WTC11 (cell line): ENCODE data around the gene SDK2.

Experiments
- CTCF ChIP-seq: fragments of 200-600 bp; IDR thresholded peaks from 2 replicates; pipeline ENCODE4 v1.8.0; 2022; ENCODE audit warnings: antibody characterized with exemption
- ETV6 ChIP-seq: sonication (generic); formaldehyde crosslinking; IDR thresholded peaks from 2 replicates; pipeline ENCODE4 v1.8.1; 2022; ENCODE audit warnings: mild to moderate bottlenecking, missing genetic modification reagents
- FOXJ3 ChIP-seq: sonication (generic); formaldehyde crosslinking; IDR thresholded peaks from 2 replicates; pipeline ENCODE4 v1.9.0; 2021; ENCODE audit warnings: missing genetic modification reagents, mild to moderate bottlenecking, borderline replicate concordance
- GABPB1 ChIP-seq: sonication (generic); formaldehyde crosslinking; IDR thresholded peaks from 2 replicates; pipeline ENCODE4 v1.8.1; 2023; ENCODE audit warnings: mild to moderate bottlenecking, missing genetic modification reagents
- IRF2 ChIP-seq: sonication (generic); formaldehyde crosslinking; IDR thresholded peaks from 2 replicates; pipeline ENCODE4 v1.8.0; 2022; ENCODE audit warnings: low read depth, missing genetic modification reagents, borderline replicate concordance
- NR3C1 ChIP-seq: sonication (generic); formaldehyde crosslinking; conservative IDR thresholded peaks from 2 replicates; pipeline ENCODE4 v1.8.1; 2023; ENCODE audit warnings: low read depth, mild to moderate bottlenecking, missing genetic modification reagents
- RELA ChIP-seq: sonication (generic); formaldehyde crosslinking; IDR thresholded peaks from 2 replicates; pipeline ENCODE4 v1.8.1; 2022; ENCODE audit warnings: missing genetic modification reagents, mild to moderate bottlenecking, borderline replicate concordance
- USF1 ChIP-seq: sonication (generic); formaldehyde crosslinking; IDR thresholded peaks from 2 replicates; pipeline ENCODE4 v1.8.0; 2022; ENCODE audit warnings: mild to moderate bottlenecking, missing genetic modification reagents
- ZBTB43 ChIP-seq: sonication (generic); formaldehyde crosslinking; IDR thresholded peaks from 2 replicates; pipeline ENCODE4 v1.8.1; 2023; ENCODE audit warnings: mild to moderate bottlenecking, missing genetic modification reagents
- ZNF317 ChIP-seq: sonication (generic); formaldehyde crosslinking; IDR thresholded peaks from 2 replicates; pipeline ENCODE4 v1.8.1; 2023; ENCODE audit warnings: low read depth, mild to moderate bottlenecking, moderate library complexity, missing genetic modification reagents, borderline replicate concordance
- ZNF423 ChIP-seq: fragments of 250-450 bp; sonication (Bioruptor Pico); IDR thresholded peaks from 2 replicates; pipeline ENCODE4 v2.1.2; 2022; ENCODE audit warnings: mild to moderate bottlenecking, moderate library complexity
- TF ChIP-seq, protein P1 (sequence below): sonication (generic); formaldehyde crosslinking; IDR thresholded peaks from 2 replicates; pipeline ENCODE4 v1.8.0; 2022; ENCODE audit warnings: mild to moderate bottlenecking, missing genetic modification reagents
- TF ChIP-seq, protein P2 (sequence below): sonication (generic); formaldehyde crosslinking; IDR thresholded peaks from 2 replicates; pipeline ENCODE4 v1.8.1; 2022; ENCODE audit warnings: low read depth, missing genetic modification reagents, borderline replicate concordance
- TF ChIP-seq, protein P3 (sequence below): sonication (generic); formaldehyde crosslinking; IDR thresholded peaks from 2 replicates; pipeline ENCODE4 v1.8.1; 2023; ENCODE audit warnings: mild to moderate bottlenecking, missing genetic modification reagents

DNA sequence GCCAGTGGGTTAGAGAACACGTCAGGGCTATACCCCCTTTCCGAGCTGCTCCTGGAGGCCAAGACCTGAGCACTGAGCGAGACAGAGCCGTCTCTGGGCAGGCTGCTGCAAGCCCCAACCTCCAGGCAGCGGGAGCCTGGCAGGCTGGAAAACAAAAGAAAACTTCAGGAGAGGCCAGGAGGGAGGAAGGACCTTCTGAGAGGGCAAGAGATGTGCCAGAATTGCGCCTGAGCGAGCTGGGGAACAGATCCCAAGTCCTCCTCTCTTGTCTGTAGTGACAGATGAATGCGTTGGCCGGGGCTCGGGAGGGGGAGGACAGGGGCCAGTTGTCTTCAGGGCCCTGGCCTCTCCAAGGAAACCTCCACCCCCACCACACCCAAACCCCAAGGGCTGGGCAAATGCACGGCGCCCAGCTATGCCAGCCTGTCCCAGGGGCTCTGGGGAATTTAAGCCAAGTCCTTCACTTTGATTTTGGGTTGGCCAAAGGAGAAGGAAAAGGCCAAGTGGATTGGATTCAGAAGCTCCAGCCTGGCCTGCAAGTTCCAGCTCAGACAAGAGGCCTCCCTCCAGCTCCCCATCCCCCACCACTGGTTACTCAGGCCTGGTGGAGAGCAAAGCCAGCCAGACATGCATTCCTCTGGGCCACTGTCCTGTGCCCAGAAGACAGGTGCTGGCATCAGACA lies 18.1 kb downstream of the SDK2 start:
- TF ChIP-seq CTCF, result no peak
- no peak for TF ChIP-seq FOXJ3 (CRISPR knock-in tag)
- no peak for TF ChIP-seq ZBTB43
- TF ChIP-seq, protein P1, sequence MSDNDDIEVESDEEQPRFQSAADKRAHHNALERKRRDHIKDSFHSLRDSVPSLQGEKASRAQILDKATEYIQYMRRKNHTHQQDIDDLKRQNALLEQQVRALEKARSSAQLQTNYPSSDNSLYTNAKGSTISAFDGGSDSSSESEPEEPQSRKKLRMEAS, result no peak
- TF ChIP-seq ETV6 (CRISPR knock-in tag), result no peak
- no peak for TF ChIP-seq ZNF423 (CRISPR knock-in tag)
- no peak for TF ChIP-seq IRF2 (CRISPR knock-in tag)
- TF ChIP-seq NR3C1 (CRISPR knock-in tag), result no peak
- TF ChIP-seq, protein P2, sequence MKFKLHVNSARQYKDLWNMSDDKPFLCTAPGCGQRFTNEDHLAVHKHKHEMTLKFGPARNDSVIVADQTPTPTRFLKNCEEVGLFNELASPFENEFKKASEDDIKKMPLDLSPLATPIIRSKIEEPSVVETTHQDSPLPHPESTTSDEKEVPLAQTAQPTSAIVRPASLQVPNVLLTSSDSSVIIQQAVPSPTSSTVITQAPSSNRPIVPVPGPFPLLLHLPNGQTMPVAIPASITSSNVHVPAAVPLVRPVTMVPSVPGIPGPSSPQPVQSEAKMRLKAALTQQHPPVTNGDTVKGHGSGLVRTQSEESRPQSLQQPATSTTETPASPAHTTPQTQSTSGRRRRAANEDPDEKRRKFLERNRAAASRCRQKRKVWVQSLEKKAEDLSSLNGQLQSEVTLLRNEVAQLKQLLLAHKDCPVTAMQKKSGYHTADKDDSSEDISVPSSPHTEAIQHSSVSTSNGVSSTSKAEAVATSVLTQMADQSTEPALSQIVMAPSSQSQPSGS (CRISPR knock-in tag), result no peak
- TF ChIP-seq, protein P3, sequence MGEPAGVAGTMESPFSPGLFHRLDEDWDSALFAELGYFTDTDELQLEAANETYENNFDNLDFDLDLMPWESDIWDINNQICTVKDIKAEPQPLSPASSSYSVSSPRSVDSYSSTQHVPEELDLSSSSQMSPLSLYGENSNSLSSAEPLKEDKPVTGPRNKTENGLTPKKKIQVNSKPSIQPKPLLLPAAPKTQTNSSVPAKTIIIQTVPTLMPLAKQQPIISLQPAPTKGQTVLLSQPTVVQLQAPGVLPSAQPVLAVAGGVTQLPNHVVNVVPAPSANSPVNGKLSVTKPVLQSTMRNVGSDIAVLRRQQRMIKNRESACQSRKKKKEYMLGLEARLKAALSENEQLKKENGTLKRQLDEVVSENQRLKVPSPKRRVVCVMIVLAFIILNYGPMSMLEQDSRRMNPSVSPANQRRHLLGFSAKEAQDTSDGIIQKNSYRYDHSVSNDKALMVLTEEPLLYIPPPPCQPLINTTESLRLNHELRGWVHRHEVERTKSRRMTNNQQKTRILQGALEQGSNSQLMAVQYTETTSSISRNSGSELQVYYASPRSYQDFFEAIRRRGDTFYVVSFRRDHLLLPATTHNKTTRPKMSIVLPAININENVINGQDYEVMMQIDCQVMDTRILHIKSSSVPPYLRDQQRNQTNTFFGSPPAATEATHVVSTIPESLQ (CRISPR knock-in tag), result no peak
- no peak for TF ChIP-seq RELA (CRISPR knock-in tag)
- no peak for TF ChIP-seq GABPB1 (CRISPR knock-in tag)
- TF ChIP-seq ZNF317 (CRISPR knock-in tag), result no peak
- no peak for TF ChIP-seq USF1
